GM12878 (cell line): ENCODE data around the gene PKP3. TPM values are rescaled to one million over a fixed set of nuclear protein-coding genes. Genes with fewer than 3 reads are reported as not detected.

Experiments
- ATAC-seq: fragments of 200-7000 bp; cut with Tn5 transposase; 3 replicates; pipeline ENCODE4 v1.9.1; 2020; ENCODE audit warnings: mild to moderate bottlenecking, moderate library complexity
- BruUV-seq: library from RNA; stranded (reverse); fragments of 400-500 nt; replicated peaks from 2 replicates; lab custom pipeline; 2021; lab: Mats Ljungman, UMichigan
- CTCF ChIA-PET: fragments of 300-600 bp; sonication (Branson Sonifier 250); formaldehyde crosslinking; extraction: SDS; loops from one replicate; lab custom pipeline; 2021; ENCODE audit warnings: inconsistent platforms; lab: Yijun Ruan, JAX
- POLR2A ChIA-PET: fragments of 350-600 bp; formaldehyde crosslinking; extraction: SDS; loops from one replicate; lab custom pipeline; 2021; ENCODE audit warnings: inconsistent platforms; lab: Charles Lee
- RAD21 ChIA-PET: fragments of 300-600 bp; sonication (Branson Sonifier 250); formaldehyde crosslinking; loops from one replicate; lab custom pipeline; 2023; ENCODE audit warnings: antibody characterized with exemption; ENCODE audit not compliant: unreplicated experiment; lab: Charles Lee
- SMC1A ChIA-PET: fragments of 300-600 bp; sonication (Branson Sonifier 250); formaldehyde crosslinking; loops from one replicate; lab custom pipeline; 2023; ENCODE audit not compliant: unreplicated experiment, uncharacterized antibody; lab: Charles Lee
- DNase-seq: peaks from one replicate; pipeline ENCODE4 v3.0.0-alpha.2; 2011; ENCODE audit warnings: low read depth, low spot score
- FAIRE-seq: peaks from 3 replicates; lab custom pipeline; 2011; peaks lifted over from hg19 to GRCh38; lab: Jason Lieb, UNC
- H2AFZ ChIP-seq: 2 replicates; pipeline ENCODE4 v1.6.0; 2011; ENCODE audit warnings: low read depth, low read length, control low read depth; ENCODE audit not compliant: control insufficient read depth
- H3K27ac ChIP-seq: 2 replicates; pipeline ENCODE4 v1.5.1; 2011; ENCODE audit warnings: control low read depth; ENCODE audit not compliant: control insufficient read depth, insufficient read depth
- H3K27me3 ChIP-seq, 2 experiments: replicated peaks in 1 of 2; 2 replicates each; pipeline versions ENCODE4 v1.6.0 to v1.6.1; 2011; ENCODE audit warnings: low read length in 1 of 2; ENCODE audit not compliant: control insufficient read depth in 2 of 2, insufficient read depth in 2 of 2
- H3K36me3 ChIP-seq, 2 experiments: 2 replicates each; pipeline ENCODE4 v1.5.1; 2011; ENCODE audit warnings: low read length in 1 of 2; ENCODE audit not compliant: control insufficient read depth in 2 of 2, insufficient read depth in 2 of 2
- H3K4me1 ChIP-seq: 2 replicates; pipeline ENCODE4 v1.6.1; 2011; ENCODE audit warnings: mild to moderate bottlenecking, low read length, moderate library complexity, mixed read lengths; ENCODE audit not compliant: control insufficient read depth, insufficient read depth
- H3K4me2 ChIP-seq: 2 replicates; pipeline ENCODE4 v1.6.0; 2011; ENCODE audit warnings: control low read depth; ENCODE audit not compliant: control insufficient read depth, insufficient read depth
- H3K4me3 ChIP-seq: fragments of 200-600 bp; sonication (generic); 2 replicates; pipeline ENCODE4 v1.5.1; 2016
- H3K79me2 ChIP-seq: 2 replicates; pipeline ENCODE4 v1.6.0; 2011; ENCODE audit warnings: low read length; ENCODE audit not compliant: control insufficient read depth, insufficient read depth
- H3K9ac ChIP-seq: 2 replicates; pipeline ENCODE4 v1.8.0; 2011; ENCODE audit warnings: low read length, control low read depth, mixed read lengths; ENCODE audit not compliant: control insufficient read depth, insufficient read depth
- H3K9me3 ChIP-seq: replicated peaks from 3 replicates; pipeline ENCODE4 v1.5.1; 2011; ENCODE audit warnings: mild to moderate bottlenecking, low read length; ENCODE audit not compliant: control insufficient read depth, insufficient read depth
- H4K20me1 ChIP-seq: 2 replicates; pipeline ENCODE4 v1.6.0; 2011; ENCODE audit not compliant: control insufficient read depth, insufficient read depth
- CHD2 ChIP-seq: IDR thresholded peaks from 2 replicates; pipeline ENCODE4 v1.6.1; 2011; ENCODE audit warnings: low read depth, low read length, improper control_type of control experiment, borderline replicate concordance
- RB1 ChIP-seq: fragments of 450-650 bp; formaldehyde crosslinking; IDR thresholded peaks from 2 replicates; pipeline ENCODE4 v1.6.1; 2017; ENCODE audit warnings: mild to moderate bottlenecking, borderline replicate concordance
- RBBP5 ChIP-seq: fragments of 200-600 bp; sonication (generic); conservative IDR thresholded peaks from 2 replicates; pipeline ENCODE4 v1.6.1; 2016
- TCF12 ChIP-seq: IDR thresholded peaks from 2 replicates; pipeline ENCODE4 v1.6.1; 2011; ENCODE audit warnings: low read depth, mild to moderate bottlenecking, low read length
- WGBS: methylation state at CpG from one replicate; pipeline ENCODE4 v1.1.6; 2016; ENCODE audit warnings: low lambda C conversion rate; ENCODE audit not compliant: insufficient replicate concordance, insufficient coverage; ENCODE audit errors: missing lambda C conversion rate; 5-methylcytosine and 5-hydroxymethylcytosine counted together
- in situ Hi-C: fragments of 300-500 bp; cut with MboI; formaldehyde crosslinking; loops from 9 replicates; pipeline ENCODE4 v1.14.3; 2018; ENCODE audit warnings: mixed read lengths
- intact Hi-C: fragments of 100-400 bp; cut with micrococcal nuclease; formaldehyde crosslinking; loops from one replicate; pipeline ENCODE4 v1.14.2; 2022; ENCODE audit not compliant: unreplicated experiment
- polyA plus RNA-seq, 11 experiments: library from polyadenylated mRNA; depleted of rRNA in 4 of 11; unstranded in 6 of 11; stranded (reverse) in 5 of 11; fragments of >200 nt; fragmentation: Nextera tagmentation in 4 of 11; fragmentation: Illumina TruSeq in 1 of 11; extraction: Ambion mirVana in 4 of 11; extraction: Trizol in 1 of 11; gene quantifications; 1 replicate in 1 of 11; 2 replicates in 10 of 11; pipeline versions ENCODE4 v1.2.1 to v1.2.3, GENCODE V29; 2011 to 2016; ENCODE audit warnings: inconsistent platforms in 2 of 11, missing spikeins in 2 of 11, low read depth in 1 of 11
- small RNA-seq: library from RNA; depleted of rRNA; stranded (forward); fragments of <200 nt; gene quantifications from one replicate; pipeline ENCODE3, GENCODE V24; 2014
- total RNA-seq, 4 experiments: library from RNA; depleted of rRNA in 3 of 4; stranded (reverse); fragments of >200 nt in 3 of 4; fragmentation: Illumina TruSeq in 1 of 4; extraction: Trizol in 1 of 4; gene quantifications; 2 replicates each; pipeline versions ENCODE4 v1.2.1 to v1.2.3, GENCODE V29; 2013 to 2021
- TF ChIP-seq, protein P1 (sequence below): fragments of 450-650 bp; formaldehyde crosslinking; IDR thresholded peaks from 2 replicates; pipeline ENCODE4 v1.5.0; 2022; ENCODE audit warnings: mild to moderate bottlenecking, missing genetic modification characterization
- TF ChIP-seq, protein P2 (sequence below): IDR thresholded peaks from 2 replicates; pipeline ENCODE4 v1.6.1; 2012; ENCODE audit warnings: low read depth, low read length, improper control_type of control experiment
- TF ChIP-seq, protein P3 (sequence below): IDR thresholded peaks from 2 replicates; pipeline ENCODE4 v1.6.1; 2011; ENCODE audit warnings: borderline replicate concordance, low read depth, mild to moderate bottlenecking, moderate library complexity, mixed read lengths, low read length; ENCODE audit not compliant: insufficient read depth; ENCODE audit errors: extremely low read length

PKP3 gene
- total and polyA plus RNA-seq, 10 of the 15 experiments (the other 5 are each of a cell fraction or from before 2014, with no cell fraction given), result 0.45 to 0.90 TPM; not detected in 8

DNA sequence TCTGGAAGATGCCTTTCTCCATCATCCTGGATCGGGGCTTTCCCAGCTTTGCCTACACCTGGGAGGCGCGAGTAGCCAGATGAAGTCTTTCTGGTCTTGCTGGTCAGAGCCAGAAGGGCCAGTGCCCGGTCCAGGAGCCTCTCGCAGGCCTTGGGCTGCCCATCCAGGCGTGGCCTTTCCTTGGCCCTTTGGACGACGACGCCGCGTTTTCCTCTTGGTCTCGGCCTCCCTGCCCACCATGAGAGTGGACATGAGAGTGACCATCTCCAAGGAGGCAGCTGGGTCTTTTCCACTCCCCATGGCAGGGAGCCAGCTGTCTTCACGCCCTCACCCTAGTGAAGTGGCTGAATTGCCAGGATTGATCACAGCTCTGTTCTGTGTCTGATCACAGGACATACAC is 59.6 kb downstream of the PKP3 start (continued):
- TF ChIP-seq, protein P1, sequence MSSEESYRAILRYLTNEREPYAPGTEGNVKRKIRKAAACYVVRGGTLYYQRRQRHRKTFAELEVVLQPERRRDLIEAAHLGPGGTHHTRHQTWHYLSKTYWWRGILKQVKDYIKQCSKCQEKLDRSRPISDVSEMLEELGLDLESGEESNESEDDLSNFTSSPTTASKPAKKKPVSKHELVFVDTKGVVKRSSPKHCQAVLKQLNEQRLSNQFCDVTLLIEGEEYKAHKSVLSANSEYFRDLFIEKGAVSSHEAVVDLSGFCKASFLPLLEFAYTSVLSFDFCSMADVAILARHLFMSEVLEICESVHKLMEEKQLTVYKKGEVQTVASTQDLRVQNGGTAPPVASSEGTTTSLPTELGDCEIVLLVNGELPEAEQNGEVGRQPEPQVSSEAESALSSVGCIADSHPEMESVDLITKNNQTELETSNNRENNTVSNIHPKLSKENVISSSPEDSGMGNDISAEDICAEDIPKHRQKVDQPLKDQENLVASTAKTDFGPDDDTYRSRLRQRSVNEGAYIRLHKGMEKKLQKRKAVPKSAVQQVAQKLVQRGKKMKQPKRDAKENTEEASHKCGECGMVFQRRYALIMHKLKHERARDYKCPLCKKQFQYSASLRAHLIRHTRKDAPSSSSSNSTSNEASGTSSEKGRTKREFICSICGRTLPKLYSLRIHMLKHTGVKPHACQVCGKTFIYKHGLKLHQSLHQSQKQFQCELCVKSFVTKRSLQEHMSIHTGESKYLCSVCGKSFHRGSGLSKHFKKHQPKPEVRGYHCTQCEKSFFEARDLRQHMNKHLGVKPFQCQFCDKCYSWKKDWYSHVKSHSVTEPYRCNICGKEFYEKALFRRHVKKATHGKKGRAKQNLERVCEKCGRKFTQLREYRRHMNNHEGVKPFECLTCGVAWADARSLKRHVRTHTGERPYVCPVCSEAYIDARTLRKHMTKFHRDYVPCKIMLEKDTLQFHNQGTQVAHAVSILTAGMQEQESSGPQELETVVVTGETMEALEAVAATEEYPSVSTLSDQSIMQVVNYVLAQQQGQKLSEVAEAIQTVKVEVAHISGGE (CRISPR knock-in tag), result no peak
- TF ChIP-seq TCF12, result no peak
- TF ChIP-seq CHD2, result no peak
- TF ChIP-seq, protein P2, sequence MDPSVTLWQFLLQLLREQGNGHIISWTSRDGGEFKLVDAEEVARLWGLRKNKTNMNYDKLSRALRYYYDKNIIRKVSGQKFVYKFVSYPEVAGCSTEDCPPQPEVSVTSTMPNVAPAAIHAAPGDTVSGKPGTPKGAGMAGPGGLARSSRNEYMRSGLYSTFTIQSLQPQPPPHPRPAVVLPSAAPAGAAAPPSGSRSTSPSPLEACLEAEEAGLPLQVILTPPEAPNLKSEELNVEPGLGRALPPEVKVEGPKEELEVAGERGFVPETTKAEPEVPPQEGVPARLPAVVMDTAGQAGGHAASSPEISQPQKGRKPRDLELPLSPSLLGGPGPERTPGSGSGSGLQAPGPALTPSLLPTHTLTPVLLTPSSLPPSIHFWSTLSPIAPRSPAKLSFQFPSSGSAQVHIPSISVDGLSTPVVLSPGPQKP, result no peak

DNA sequence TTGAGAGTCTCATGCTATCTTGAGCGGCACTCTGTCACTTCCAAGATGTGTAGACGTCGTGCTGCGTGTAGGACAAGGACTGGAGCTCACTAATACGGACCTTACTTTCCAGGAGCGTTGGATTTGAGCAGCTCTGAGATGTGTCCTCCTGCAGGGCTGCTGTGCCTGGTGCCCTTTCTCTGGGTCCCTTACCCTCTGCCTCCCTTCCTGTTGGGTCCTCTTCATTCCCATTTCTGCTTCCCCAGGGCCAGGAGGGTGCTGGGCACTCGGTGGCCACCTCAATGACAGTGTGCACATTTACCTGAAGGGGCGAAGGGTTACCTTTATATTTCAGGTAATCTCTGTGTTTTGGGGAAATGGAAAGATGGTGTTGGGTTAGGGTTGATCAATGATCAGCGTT is 60.0 kb downstream of the PKP3 start:
- no peak overlapping the region for H3K4me3 ChIP-seq

More for the DNA sequence above, 60.0 kb downstream of the PKP3 start:
- no peak overlapping the region for H3K4me2 ChIP-seq
- FAIRE-seq, result no peak
- peaks cover 14% of the 10 kb centered on the region for H3K79me2 ChIP-seq
- TF ChIP-seq RBBP5, result no peak
- TF ChIP-seq, protein P3, sequence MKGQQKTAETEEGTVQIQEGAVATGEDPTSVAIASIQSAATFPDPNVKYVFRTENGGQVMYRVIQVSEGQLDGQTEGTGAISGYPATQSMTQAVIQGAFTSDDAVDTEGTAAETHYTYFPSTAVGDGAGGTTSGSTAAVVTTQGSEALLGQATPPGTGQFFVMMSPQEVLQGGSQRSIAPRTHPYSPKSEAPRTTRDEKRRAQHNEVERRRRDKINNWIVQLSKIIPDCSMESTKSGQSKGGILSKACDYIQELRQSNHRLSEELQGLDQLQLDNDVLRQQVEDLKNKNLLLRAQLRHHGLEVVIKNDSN, result no peak
- TF ChIP-seq CHD2, result no peak
- TF ChIP-seq RB1, result no peak
- TF ChIP-seq, all 136 proteins: peak for 0
- Histone ChIP-seq H3K27ac (no peak overlapping the region), H2AFZ (no peak overlapping the region), H3K4me1 (peaks cover 25% of the 10 kb centered on the region), H3K9me3 (no peaks in the 10 kb centered on the region), H3K9ac (no peak overlapping the region), H4K20me1 (no peaks in the 10 kb centered on the region), H3K27me3 (no peaks in the 10 kb centered on the region), H3K36me3 (peaks cover 2 to 6% of the 10 kb centered on the region in 2 experiments; a peak in 3 of 4 replicates)
- WGBS, result 89% methylated on average over 9 of the region's 9 CpGs
- in situ Hi-C loops, result loop anchor here (5.0 kb wide), 1 partner anchor 48 kb away; no protein-coding TSS in a partner anchor
- RAD21 ChIA-PET, result no interaction called here
- POLR2A ChIA-PET, result no interaction called here
- SMC1A ChIA-PET, result no interaction called here
- no peak for ATAC-seq
- CTCF ChIA-PET, result no interaction called here
- no TSS peak for BruUV-seq
- intact Hi-C loops, result no loop called here
- DNase-seq, result no peak

Small RNA genes lying within 50 kb of the gene (small RNA-seq; reads per million reads assigned to genes)
- gene RN7SL838P, result not detected

Other genes with a start within 250 kb of the PKP3 start
Only the 7 nearest of the 25 such genes appear.
- gene IFITM2, start 86.4 kb upstream of the PKP3 start, total RNA-seq (2014; rRNA removed), result 267 and 271 TPM in 2 replicates
- 295 and 327 TPM in 2 replicates for gene IFITM2, start 86.4 kb upstream of the PKP3 start, total RNA-seq (2014; rRNA removed; fragmentation: Illumina TruSeq; extraction: Trizol)
- gene IFITM2, start 86.4 kb upstream of the PKP3 start, total RNA-seq (2021), result 676 and 768 TPM in 2 replicates
- gene IFITM2, start 86.4 kb upstream of the PKP3 start, polyA plus RNA-seq (2011; rRNA removed), result 116 and 205 TPM in 2 replicates
- 422 and 741 TPM in 2 replicates for gene IFITM2, start 86.4 kb upstream of the PKP3 start, polyA plus RNA-seq (2014; fragmentation: Illumina TruSeq; extraction: Trizol)
- 1,000 to 10,000 TPM; 2,669 to 3,672 TPM for gene IFITM2, start 86.4 kb upstream of the PKP3 start, polyA plus RNA-seq (2014; fragmentation: Nextera tagmentation; extraction: Ambion mirVana)
- gene IFITM2, start 86.4 kb upstream of the PKP3 start, polyA plus RNA-seq (2014; rRNA removed), result 611 and 755 TPM in 2 replicates
- 100 to 1,000 TPM; 707 to 829 TPM for gene IFITM2, start 86.4 kb upstream of the PKP3 start, polyA plus RNA-seq (2016; fragmentation: Nextera tagmentation; extraction: Ambion mirVana)
- 543 and 574 TPM in 2 replicates for gene IFITM1, start 80.2 kb upstream of the PKP3 start, total RNA-seq (2014; rRNA removed)
- gene IFITM1, start 80.2 kb upstream of the PKP3 start, total RNA-seq (2014; rRNA removed; fragmentation: Illumina TruSeq; extraction: Trizol), result 485 and 549 TPM in 2 replicates
- gene IFITM1, start 80.2 kb upstream of the PKP3 start, total RNA-seq (2021), result 396 and 453 TPM in 2 replicates
- 240 and 671 TPM in 2 replicates for gene IFITM1, start 80.2 kb upstream of the PKP3 start, polyA plus RNA-seq (2011; rRNA removed)
- gene IFITM1, start 80.2 kb upstream of the PKP3 start, polyA plus RNA-seq (2014; fragmentation: Illumina TruSeq; extraction: Trizol), result 491 and 1,007 TPM in 2 replicates
- gene IFITM1, start 80.2 kb upstream of the PKP3 start, polyA plus RNA-seq (2014; fragmentation: Nextera tagmentation; extraction: Ambion mirVana), result 1,000 to 10,000 TPM; 1,771 to 2,788 TPM
- 864 and 887 TPM in 2 replicates for gene IFITM1, start 80.2 kb upstream of the PKP3 start, polyA plus RNA-seq (2014; rRNA removed)
- gene IFITM1, start 80.2 kb upstream of the PKP3 start, polyA plus RNA-seq (2016; fragmentation: Nextera tagmentation; extraction: Ambion mirVana), result 100 to 1,000 TPM; 456 to 479 TPM
- 0.33 and 1.3 TPM in 2 replicates for gene IFITM3, start 73.3 kb upstream of the PKP3 start, total RNA-seq (2014; rRNA removed)
- gene IFITM3, start 73.3 kb upstream of the PKP3 start, total RNA-seq (2014; rRNA removed; fragmentation: Illumina TruSeq; extraction: Trizol), result 0.54 and 0.88 TPM in 2 replicates
- gene IFITM3, start 73.3 kb upstream of the PKP3 start, total RNA-seq (2021), result 2.5 and 3.0 TPM in 2 replicates
- 0.58 and 0.98 TPM in 2 replicates for gene IFITM3, start 73.3 kb upstream of the PKP3 start, polyA plus RNA-seq (2011; rRNA removed)
- gene IFITM3, start 73.3 kb upstream of the PKP3 start, polyA plus RNA-seq (2014; fragmentation: Illumina TruSeq; extraction: Trizol), result 1.5 TPM in 1 of 2 replicates, not detected in the other
- gene IFITM3, start 73.3 kb upstream of the PKP3 start, polyA plus RNA-seq (2014; fragmentation: Nextera tagmentation; extraction: Ambion mirVana), result 1 to 10 TPM; 2.1 to 2.3 TPM
- gene IFITM3, start 73.3 kb upstream of the PKP3 start, polyA plus RNA-seq (2014; rRNA removed), result 0.77 and 1.8 TPM in 2 replicates
- 1 to 10 TPM; 2.2 to 3.6 TPM for gene IFITM3, start 73.3 kb upstream of the PKP3 start, polyA plus RNA-seq (2016; fragmentation: Nextera tagmentation; extraction: Ambion mirVana)
- 0.06 and 1.4 TPM in 2 replicates for gene B4GALNT4, start 24.7 kb upstream of the PKP3 start, total RNA-seq (2014; rRNA removed)
- gene B4GALNT4, start 24.7 kb upstream of the PKP3 start, total RNA-seq (2014; rRNA removed; fragmentation: Illumina TruSeq; extraction: Trizol), result 0.18 TPM in 1 of 2 replicates, not detected in the other
- 0.29 and 0.74 TPM in 2 replicates for gene B4GALNT4, start 24.7 kb upstream of the PKP3 start, total RNA-seq (2021)
- not detected in 2 replicates for gene B4GALNT4, start 24.7 kb upstream of the PKP3 start, polyA plus RNA-seq (2011; rRNA removed)
- 0.04 TPM in 1 of 2 replicates, not detected in the other for gene B4GALNT4, start 24.7 kb upstream of the PKP3 start, polyA plus RNA-seq (2014; fragmentation: Illumina TruSeq; extraction: Trizol)
- gene B4GALNT4, start 24.7 kb upstream of the PKP3 start, polyA plus RNA-seq (2014; fragmentation: Nextera tagmentation; extraction: Ambion mirVana), result not detected
- 0.16 and 0.82 TPM in 2 replicates for gene B4GALNT4, start 24.7 kb upstream of the PKP3 start, polyA plus RNA-seq (2014; rRNA removed)
- gene B4GALNT4, start 24.7 kb upstream of the PKP3 start, polyA plus RNA-seq (2016; fragmentation: Nextera tagmentation; extraction: Ambion mirVana), result not detected
- 5.2 and 6.5 TPM in 2 replicates for gene SIGIRR, start 20.8 kb downstream of the PKP3 start, total RNA-seq (2014; rRNA removed)
- gene SIGIRR, start 20.8 kb downstream of the PKP3 start, total RNA-seq (2014; rRNA removed; fragmentation: Illumina TruSeq; extraction: Trizol), result 1.9 and 3.8 TPM in 2 replicates
- gene SIGIRR, start 20.8 kb downstream of the PKP3 start, total RNA-seq (2021), result 10.1 and 10.9 TPM in 2 replicates
- 2.2 and 5.1 TPM in 2 replicates for gene SIGIRR, start 20.8 kb downstream of the PKP3 start, polyA plus RNA-seq (2011; rRNA removed)
- 0.82 and 1.7 TPM in 2 replicates for gene SIGIRR, start 20.8 kb downstream of the PKP3 start, polyA plus RNA-seq (2014; fragmentation: Illumina TruSeq; extraction: Trizol)
- 1 to 10 TPM in 1 of 2 experiments, under 1 TPM in 1; 0.18 to 1.2 TPM for gene SIGIRR, start 20.8 kb downstream of the PKP3 start, polyA plus RNA-seq (2014; fragmentation: Nextera tagmentation; extraction: Ambion mirVana)
- gene SIGIRR, start 20.8 kb downstream of the PKP3 start, polyA plus RNA-seq (2014; rRNA removed), result 10.5 and 10.8 TPM in 2 replicates
- 1 to 10 TPM; 5.2 to 7.2 TPM for gene SIGIRR, start 20.8 kb downstream of the PKP3 start, polyA plus RNA-seq (2016; fragmentation: Nextera tagmentation; extraction: Ambion mirVana)
- gene ANO9, start 47.8 kb downstream of the PKP3 start, total RNA-seq (2014; rRNA removed), result 16.3 and 19.8 TPM in 2 replicates
- 7.6 and 9.4 TPM in 2 replicates for gene ANO9, start 47.8 kb downstream of the PKP3 start, total RNA-seq (2014; rRNA removed; fragmentation: Illumina TruSeq; extraction: Trizol)
- gene ANO9, start 47.8 kb downstream of the PKP3 start, total RNA-seq (2021), result 37.0 and 42.3 TPM in 2 replicates
- gene ANO9, start 47.8 kb downstream of the PKP3 start, polyA plus RNA-seq (2011; rRNA removed), result 12.7 and 21.8 TPM in 2 replicates
- gene ANO9, start 47.8 kb downstream of the PKP3 start, polyA plus RNA-seq (2014; fragmentation: Illumina TruSeq; extraction: Trizol), result 3.0 and 9.5 TPM in 2 replicates
- gene ANO9, start 47.8 kb downstream of the PKP3 start, polyA plus RNA-seq (2014; fragmentation: Nextera tagmentation; extraction: Ambion mirVana), result 1 to 10 TPM in 1 of 2 experiments, under 1 TPM in 1; 0.21 to 1.6 TPM
- 42.1 and 51.0 TPM in 2 replicates for gene ANO9, start 47.8 kb downstream of the PKP3 start, polyA plus RNA-seq (2014; rRNA removed)
- gene ANO9, start 47.8 kb downstream of the PKP3 start, polyA plus RNA-seq (2016; fragmentation: Nextera tagmentation; extraction: Ambion mirVana), result 10 to 100 TPM; 11.0 to 13.0 TPM
- gene PTDSS2, start 56.1 kb downstream of the PKP3 start, total RNA-seq (2014; rRNA removed), result 17.2 and 18.3 TPM in 2 replicates
- gene PTDSS2, start 56.1 kb downstream of the PKP3 start, total RNA-seq (2014; rRNA removed; fragmentation: Illumina TruSeq; extraction: Trizol), result 4.8 and 6.6 TPM in 2 replicates
- 21.1 and 24.9 TPM in 2 replicates for gene PTDSS2, start 56.1 kb downstream of the PKP3 start, total RNA-seq (2021)
- gene PTDSS2, start 56.1 kb downstream of the PKP3 start, polyA plus RNA-seq (2011; rRNA removed), result 6.0 and 9.1 TPM in 2 replicates
- gene PTDSS2, start 56.1 kb downstream of the PKP3 start, polyA plus RNA-seq (2014; fragmentation: Illumina TruSeq; extraction: Trizol), result 6.1 and 9.9 TPM in 2 replicates
- gene PTDSS2, start 56.1 kb downstream of the PKP3 start, polyA plus RNA-seq (2014; fragmentation: Nextera tagmentation; extraction: Ambion mirVana), result under 1 TPM; 0.39 to 0.66 TPM
- gene PTDSS2, start 56.1 kb downstream of the PKP3 start, polyA plus RNA-seq (2014; rRNA removed), result 18.4 and 18.5 TPM in 2 replicates
- 10 to 100 TPM; 12.6 to 16.8 TPM for gene PTDSS2, start 56.1 kb downstream of the PKP3 start, polyA plus RNA-seq (2016; fragmentation: Nextera tagmentation; extraction: Ambion mirVana)